OCI-M1 (cell line): ENCODE data around the gene STRAP.

ENCODE experiments used
- DNase-seq: peaks from one replicate; lab custom pipeline; 2025; lab: John Stamatoyannopoulos, UW

Gene STRAP

GRCh38 chr12:15882118-15882971 is at the start of gene STRAP:
STRAP (plus strand) TSS chr12:15882387; CDS start chr12:15882708, 321 bp downstream.
- DNase-seq: peak; percentile 98

- no peak for DNase-seq
Measured at GRCh38 chr12:15834575-15834974, 47.6 kb upstream of the STRAP start.

- DNase-seq: no peak
Measured at GRCh38 chr12:15837141-15837790, 44.9 kb upstream of the STRAP start.

GRCh38 chr12:15839041-15839440 is 43.1 kb upstream of the STRAP start:
- DNase-seq: peak; percentile 25

GRCh38 chr12:15839682-15840081 is 42.5 kb upstream of the STRAP start:
- no peak for DNase-seq

GRCh38 chr12:15842108-15842507 is 40.1 kb upstream of the STRAP start:
- DNase-seq: no peak

- no peak for DNase-seq
Measured at GRCh38 chr12:15846887-15847286, 35.3 kb upstream of the STRAP start.

GRCh38 chr12:15848606-15849005 is 33.6 kb upstream of the STRAP start:
- DNase-seq: no peak

- no peak for DNase-seq
Measured at GRCh38 chr12:15851045-15851620, 31.1 kb upstream of the STRAP start.

- no peak for DNase-seq
Measured at GRCh38 chr12:15851919-15852318, 30.3 kb upstream of the STRAP start.

- no peak for DNase-seq
Measured at GRCh38 chr12:15852383-15852782, 29.8 kb upstream of the STRAP start.

GRCh38 chr12:15853877-15854276 is 28.3 kb upstream of the STRAP start:
- DNase-seq: no peak

- peak; percentile 29 for DNase-seq
Measured at GRCh38 chr12:15854916-15855315, 27.3 kb upstream of the STRAP start.

- DNase-seq: peak; percentile 55
Measured at GRCh38 chr12:15855646-15856045, 26.5 kb upstream of the STRAP start.

- DNase-seq: peak; percentile 87
Measured at GRCh38 chr12:15856097-15856982, 25.8 kb upstream of the STRAP start.

- DNase-seq: peak; percentile 26
Measured at GRCh38 chr12:15858353-15858752, 23.8 kb upstream of the STRAP start.

GRCh38 chr12:15859116-15859515 is 23.1 kb upstream of the STRAP start:
- DNase-seq: no peak

GRCh38 chr12:15861404-15861803 is 20.8 kb upstream of the STRAP start:
- DNase-seq: no peak

GRCh38 chr12:15862840-15863239 is 19.3 kb upstream of the STRAP start:
- no peak for DNase-seq

- no peak for DNase-seq
Measured at GRCh38 chr12:15863372-15863771, 18.8 kb upstream of the STRAP start.

GRCh38 chr12:15863984-15864383 is 18.2 kb upstream of the STRAP start:
- peak; percentile 95 for DNase-seq

- DNase-seq: no peak
Measured at GRCh38 chr12:15868186-15868585, 14.0 kb upstream of the STRAP start.
